Erythroblast (primary cell): ENCODE measurements around the gene IFNL3.

ENCODE experiments used
- GATA1 ChIP-seq: IDR thresholded peaks from 2 replicates; pipeline ENCODE4 v1.6.1; 2011; ENCODE audit warnings: low read depth, mild to moderate bottlenecking, control low read depth, low read length, moderate library complexity
- POLR2A ChIP-seq: IDR thresholded peaks from 2 replicates; pipeline ENCODE4 v1.6.1; 2011; ENCODE audit warnings: mild to moderate bottlenecking, low read length

DNA sequence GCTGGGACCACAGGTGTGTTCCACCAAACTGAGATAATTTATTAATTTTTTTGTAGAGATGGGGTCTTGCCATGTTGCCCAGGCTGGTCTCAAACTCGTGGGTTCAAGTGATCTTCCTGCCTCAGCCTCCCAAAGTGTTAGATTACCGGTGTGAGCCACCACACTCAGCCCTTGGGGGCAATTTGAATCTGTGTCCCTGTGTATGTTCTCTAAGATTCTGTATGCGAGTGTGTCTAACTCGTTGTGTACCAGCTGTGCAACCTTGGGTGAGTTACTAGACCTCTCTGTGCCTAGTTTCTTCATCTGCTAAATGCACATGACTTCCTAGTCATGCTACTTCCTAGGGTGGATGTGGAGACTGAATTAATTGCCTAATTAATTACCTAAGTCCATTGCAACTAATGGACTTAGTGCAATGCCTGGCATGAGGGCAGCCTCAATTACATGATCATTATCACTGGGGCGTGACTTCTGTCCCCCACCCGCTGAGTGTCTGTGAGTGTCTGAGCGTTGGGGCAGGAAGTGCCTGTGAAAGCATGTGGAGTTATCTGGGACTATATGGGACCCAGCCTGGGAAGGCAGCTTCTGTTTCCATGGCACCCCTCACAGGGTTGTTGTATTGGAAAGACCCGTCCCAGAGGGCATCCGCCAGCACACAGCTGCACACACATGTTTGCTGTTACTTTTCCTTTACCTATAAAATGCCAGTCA, 49.8 kb downstream of the IFNL3 start:
- no peak for TF ChIP-seq POLR2A
- TF ChIP-seq GATA1, result no peak
